Left lung (tissue), 10 donors: Measurements from ENCODE around the gene AMACR. TPM values are rescaled to one million over a fixed set of nuclear protein-coding genes. Genes with fewer than 3 reads are reported as not detected.

Source experiments
- ATAC-seq: fragments of 200-7000 bp; cut with Tn5 transposase; one replicate; pipeline ENCODE4 v1.9.1; 2020; ENCODE audit warnings: moderate library complexity
- DNase-seq, 4 donors: peaks; one replicate each; pipeline ENCODE4 v3.0.0-alpha.2; 2013 to 2020
- H3K27ac ChIP-seq, 2 donors: fragments of 200-600 bp; sonication (generic) in 1 of 2; one replicate each; pipeline versions ENCODE4 v1.5.0 to v1.8.0; 2020 to 2021
- H3K27me3 ChIP-seq, 2 donors: fragments of 200-600 bp; sonication (generic) in 1 of 2; one replicate each; pipeline versions ENCODE4 v1.5.0 to v1.8.0; 2020 to 2021
- H3K36me3 ChIP-seq, 2 donors: fragments of 200-600 bp; sonication (generic) in 1 of 2; one replicate each; pipeline versions ENCODE4 v1.5.0 to v1.8.0; 2020 to 2021
- H3K4me1 ChIP-seq, 2 donors: fragments of 200-600 bp; one replicate each; pipeline ENCODE4 v1.8.0; 2021
- H3K4me3 ChIP-seq, 2 donors: fragments of 200-600 bp; sonication (generic) in 1 of 2; one replicate each; pipeline versions ENCODE4 v1.5.0 to v1.8.0; 2020 to 2021; ENCODE audit warnings: mild to moderate bottlenecking in 1 of 2
- H3K9me3 ChIP-seq, 2 donors: fragments of 200-600 bp; sonication (generic) in 1 of 2; one replicate each; pipeline versions ENCODE4 v1.5.0 to v1.8.0; 2020 to 2021
- intact Hi-C, 2 donors: fragments of 100-400 bp; cut with DNase I; formaldehyde crosslinking; loops; one replicate each; pipeline versions ENCODE4 v1.11.2 to v1.14.2; 2022
- polyA plus RNA-seq, 6 donors: library from polyadenylated mRNA; unstranded; fragments of 120-200 nt; gene quantifications; one replicate each; pipeline ENCODE4 v1.2.1, GENCODE V29; 2013; ENCODE audit not compliant: insufficient read length in 6 of 6
- total RNA-seq, 2 donors: library from RNA; stranded (reverse); fragmentation: NEBNext Ultra II Directional; extraction: Animal tissue kit (Norgen Biotek cat#: 25700); gene quantifications; one replicate each; pipeline ENCODE4 v1.2.1, GENCODE V29; 2021
- TF ChIP-seq, protein P1 (sequence below), 2 donors: fragments of 200-600 bp; sonication (generic) in 1 of 2; IDR thresholded peaks; one replicate each; pipeline versions ENCODE4 v1.5.0 to v1.8.0; 2021; ENCODE audit warnings: antibody characterized with exemption in 2 of 2
- donor health status: DM: no; HTN: yes; CAD: no.
- donor health status: DM: no; HTN: no; CAD: no.

The AMACR gene
- total and polyA plus RNA-seq, 8 donors, result 9.5 to 24.3 (median 13.1) TPM

DNA sequence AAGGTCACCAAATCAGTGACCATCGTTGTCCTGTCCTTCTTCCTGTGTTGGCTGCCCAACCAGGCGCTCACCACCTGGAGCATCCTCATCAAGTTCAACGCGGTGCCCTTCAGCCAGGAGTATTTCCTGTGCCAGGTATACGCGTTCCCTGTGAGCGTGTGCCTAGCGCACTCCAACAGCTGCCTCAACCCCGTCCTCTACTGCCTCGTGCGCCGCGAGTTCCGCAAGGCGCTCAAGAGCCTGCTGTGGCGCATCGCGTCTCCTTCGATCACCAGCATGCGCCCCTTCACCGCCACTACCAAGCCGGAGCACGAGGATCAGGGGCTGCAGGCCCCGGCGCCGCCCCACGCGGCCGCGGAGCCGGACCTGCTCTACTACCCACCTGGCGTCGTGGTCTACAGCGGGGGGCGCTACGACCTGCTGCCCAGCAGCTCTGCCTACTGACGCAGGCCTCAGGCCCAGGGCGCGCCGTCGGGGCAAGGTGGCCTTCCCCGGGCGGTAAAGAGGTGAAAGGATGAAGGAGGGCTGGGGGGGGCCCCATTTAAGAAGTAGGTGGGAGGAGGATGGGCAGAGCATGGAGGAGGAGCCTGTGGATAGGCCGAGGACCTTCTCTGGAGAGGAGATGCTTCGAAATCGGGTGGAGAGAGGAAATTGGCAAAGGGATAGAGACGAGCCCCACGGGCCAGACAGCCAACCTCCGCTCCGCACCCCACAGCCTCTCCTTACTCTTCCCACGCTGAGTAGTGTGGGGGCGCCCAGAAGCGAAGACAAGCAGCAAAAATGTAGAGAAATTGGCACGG lies 69.9 kb downstream of the AMACR start:
- no peak overlapping the region for H3K4me3 ChIP-seq
- H3K9me3 ChIP-seq, result no peaks in the 10 kb centered on the region
- peaks cover 35 to 83% of the 10 kb centered on the region in 2 donors for H3K27me3 ChIP-seq
- no peaks in the 10 kb centered on the region for H3K36me3 ChIP-seq
- DNase-seq (no peak), ATAC-seq (no peak)
- H3K27ac ChIP-seq, result no peak overlapping the region
- peaks cover 11 to 12% of the 10 kb centered on the region in 2 donors for H3K4me1 ChIP-seq
- TF ChIP-seq, protein P1, sequence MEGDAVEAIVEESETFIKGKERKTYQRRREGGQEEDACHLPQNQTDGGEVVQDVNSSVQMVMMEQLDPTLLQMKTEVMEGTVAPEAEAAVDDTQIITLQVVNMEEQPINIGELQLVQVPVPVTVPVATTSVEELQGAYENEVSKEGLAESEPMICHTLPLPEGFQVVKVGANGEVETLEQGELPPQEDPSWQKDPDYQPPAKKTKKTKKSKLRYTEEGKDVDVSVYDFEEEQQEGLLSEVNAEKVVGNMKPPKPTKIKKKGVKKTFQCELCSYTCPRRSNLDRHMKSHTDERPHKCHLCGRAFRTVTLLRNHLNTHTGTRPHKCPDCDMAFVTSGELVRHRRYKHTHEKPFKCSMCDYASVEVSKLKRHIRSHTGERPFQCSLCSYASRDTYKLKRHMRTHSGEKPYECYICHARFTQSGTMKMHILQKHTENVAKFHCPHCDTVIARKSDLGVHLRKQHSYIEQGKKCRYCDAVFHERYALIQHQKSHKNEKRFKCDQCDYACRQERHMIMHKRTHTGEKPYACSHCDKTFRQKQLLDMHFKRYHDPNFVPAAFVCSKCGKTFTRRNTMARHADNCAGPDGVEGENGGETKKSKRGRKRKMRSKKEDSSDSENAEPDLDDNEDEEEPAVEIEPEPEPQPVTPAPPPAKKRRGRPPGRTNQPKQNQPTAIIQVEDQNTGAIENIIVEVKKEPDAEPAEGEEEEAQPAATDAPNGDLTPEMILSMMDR (IDR thresholded peaks at IDR 0.05), result no peak
- intact Hi-C loops, result loop anchor here in 1 of 2 donors (10.0 kb wide), 1 partner anchor 463 kb away; no protein-coding TSS in a partner anchor

DNA sequence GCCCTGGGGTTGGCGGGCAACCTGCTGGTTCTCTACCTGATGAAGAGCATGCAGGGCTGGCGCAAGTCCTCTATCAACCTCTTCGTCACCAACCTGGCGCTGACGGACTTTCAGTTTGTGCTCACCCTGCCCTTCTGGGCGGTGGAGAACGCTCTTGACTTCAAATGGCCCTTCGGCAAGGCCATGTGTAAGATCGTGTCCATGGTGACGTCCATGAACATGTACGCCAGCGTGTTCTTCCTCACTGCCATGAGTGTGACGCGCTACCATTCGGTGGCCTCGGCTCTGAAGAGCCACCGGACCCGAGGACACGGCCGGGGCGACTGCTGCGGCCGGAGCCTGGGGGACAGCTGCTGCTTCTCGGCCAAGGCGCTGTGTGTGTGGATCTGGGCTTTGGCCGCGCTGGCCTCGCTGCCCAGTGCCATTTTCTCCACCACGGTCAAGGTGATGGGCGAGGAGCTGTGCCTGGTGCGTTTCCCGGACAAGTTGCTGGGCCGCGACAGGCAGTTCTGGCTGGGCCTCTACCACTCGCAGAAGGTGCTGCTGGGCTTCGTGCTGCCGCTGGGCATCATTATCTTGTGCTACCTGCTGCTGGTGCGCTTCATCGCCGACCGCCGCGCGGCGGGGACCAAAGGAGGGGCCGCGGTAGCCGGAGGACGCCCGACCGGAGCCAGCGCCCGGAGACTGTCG lies 70.7 kb downstream of the AMACR start:
- DNase-seq, result peak in 1 of 4 donors; percentile 62
- H3K27me3 ChIP-seq, result peaks cover 35 to 79% of the 10 kb centered on the region in 2 donors
- ATAC-seq, result no peak
- TF ChIP-seq, protein P1 (IDR thresholded peaks at IDR 0.05), result no peak
- peaks cover 11 to 12% of the 10 kb centered on the region in 2 donors for H3K4me1 ChIP-seq
- peak overlapping the region in 1 of 2 donors; percentile 6 for H3K4me3 ChIP-seq
- intact Hi-C loops, result loop anchor here in 1 of 2 donors (10.0 kb wide), 1 partner anchor 462 kb away; no protein-coding TSS in a partner anchor
- H3K9me3 ChIP-seq, result no peaks in the 10 kb centered on the region
- H3K27ac ChIP-seq, result no peak overlapping the region
- H3K36me3 ChIP-seq, result no peaks in the 10 kb centered on the region

DNA sequence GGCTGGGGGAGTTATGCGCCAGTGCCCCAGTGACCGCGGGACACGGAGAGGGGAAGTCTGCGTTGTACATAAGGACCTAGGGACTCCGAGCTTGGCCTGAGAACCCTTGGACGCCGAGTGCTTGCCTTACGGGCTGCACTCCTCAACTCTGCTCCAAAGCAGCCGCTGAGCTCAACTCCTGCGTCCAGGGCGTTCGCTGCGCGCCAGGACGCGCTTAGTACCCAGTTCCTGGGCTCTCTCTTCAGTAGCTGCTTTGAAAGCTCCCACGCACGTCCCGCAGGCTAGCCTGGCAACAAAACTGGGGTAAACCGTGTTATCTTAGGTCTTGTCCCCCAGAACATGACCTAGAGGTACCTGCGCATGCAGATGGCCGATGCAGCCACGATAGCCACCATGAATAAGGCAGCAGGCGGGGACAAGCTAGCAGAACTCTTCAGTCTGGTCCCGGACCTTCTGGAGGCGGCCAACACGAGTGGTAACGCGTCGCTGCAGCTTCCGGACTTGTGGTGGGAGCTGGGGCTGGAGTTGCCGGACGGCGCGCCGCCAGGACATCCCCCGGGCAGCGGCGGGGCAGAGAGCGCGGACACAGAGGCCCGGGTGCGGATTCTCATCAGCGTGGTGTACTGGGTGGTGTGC lies 71.4 kb downstream of the AMACR start, which contains the start of gene RXFP3:
RXFP3 (plus strand) TSS at position 6 of the 636 bp plus-strand sequence; CDS start at position 361, 355 bp downstream.
- Histone ChIP-seq H3K4me1 (peaks cover 11 to 12% of the 10 kb centered on the region in 2 donors), H3K27ac (no peak within 1 kb of the TSS), H3K36me3 (no peaks in the 10 kb centered on the region), H3K4me3 (peak within 1 kb of the TSS; percentile 6 to 15), H3K9me3 (no peaks in the 10 kb centered on the region), H3K27me3 (peaks cover 35 to 72% of the 10 kb centered on the region in 2 donors)
- peak in 2 of 4 donors; percentile 25 to 59 for DNase-seq
- ATAC-seq, result peak; percentile 21
- TF ChIP-seq, protein P1 (IDR thresholded peaks at IDR 0.05), result no peak
- intact Hi-C loops, result loop anchor here in 1 of 2 donors (10.0 kb wide), 1 partner anchor 462 kb away; no protein-coding TSS in a partner anchor

Other genes with a start within 250 kb of the AMACR start
- 10 to 100 TPM; 11.6 to 34.4 TPM for gene ADAMTS12, start 116.1 kb downstream of the AMACR start, total RNA-seq
- gene ADAMTS12, start 116.1 kb downstream of the AMACR start, polyA plus RNA-seq, result 10 to 100 TPM; 42.8 to 59.1 (median 56.0) TPM
- not detected for gene RXFP3, start 71.7 kb downstream of the AMACR start, total RNA-seq
- gene RXFP3, start 71.7 kb downstream of the AMACR start, polyA plus RNA-seq, result under 1 TPM in 2 of 6 donors, not detected in 4; 0.09 to 0.10 TPM
- gene SLC45A2, start 23.4 kb downstream of the AMACR start, total RNA-seq, result not detected
- gene SLC45A2, start 23.4 kb downstream of the AMACR start, polyA plus RNA-seq, result under 1 TPM in 5 of 6 donors, not detected in 1; 0.08 to 0.42 (median 0.12) TPM
- 10 to 100 TPM in 1 of 2 donors, 1 to 10 TPM in 1; 4.5 to 25.6 TPM for gene C1QTNF3, start 35.2 kb upstream of the AMACR start, total RNA-seq
- 10 to 100 TPM; 16.5 to 31.1 (median 23.4) TPM for gene C1QTNF3, start 35.2 kb upstream of the AMACR start, polyA plus RNA-seq